ENCODE results near the gene GREB1. TPM values are rescaled to one million over a fixed set of nuclear protein-coding genes. Genes with fewer than 3 reads are reported as not detected.

The GREB1 gene
- total and polyA plus RNA-seq, 2 experiments from 2014 or later: 5.7 to 6.4 TPM

- no peak overlapping the region for H3K27ac ChIP-seq
- no peaks in the 10 kb centered on the region for H3K9me3 ChIP-seq (ENCODE audit: low read depth)
- no peaks in the 10 kb centered on the region for H3K36me3 ChIP-seq (replicated peaks; ENCODE audit: insufficient read depth, low read depth)
- TF ChIP-seq CTCF (IDR thresholded peaks at IDR 0.05; ENCODE audit: poor library complexity) (no peak), EZH2 (IDR thresholded peaks at IDR 0.05; ENCODE audit: borderline replicate concordance) (no peak), EZH2phosphoT487 (IDR thresholded peaks at IDR 0.05; ENCODE audit: low read depth, severe bottlenecking, unreplicated experiment) (no peak)
- peaks cover 5% of the 10 kb centered on the region for H3K4me1 ChIP-seq (ENCODE audit: insufficient read depth)
- DNase-seq (ENCODE audit: low spot score): no peak
- H4K20me1 ChIP-seq (ENCODE audit: insufficient read depth, poor library complexity, severe bottlenecking): no peaks in the 10 kb centered on the region
- no peak overlapping the region for H3K4me2 ChIP-seq
- H3K79me2 ChIP-seq: no peaks in the 10 kb centered on the region
- no peak overlapping the region for H3K4me3 ChIP-seq
- WGBS (ENCODE audit: low lambda C conversion rate, missing lambda C conversion rate): 86% methylated on average over 3 of the region's 3 CpGs
- peaks cover 34% of the 10 kb centered on the region for H3K27me3 ChIP-seq
- no peaks in the 10 kb centered on the region for H3K9me2 ChIP-seq (replicated peaks; ENCODE audit: insufficient read depth)
- H2AFZ ChIP-seq: no peak overlapping the region
These were observed 141.7 kb downstream of the GREB1 start for GRCh38 chr2:11675423-11676112.

- Histone ChIP-seq H3K79me2 (no peaks in the 10 kb centered on the region), H2AFZ (no peak overlapping the region), H3K9me2 (replicated peaks; ENCODE audit: insufficient read depth) (no peaks in the 10 kb centered on the region), H3K9me3 (ENCODE audit: low read depth) (no peaks in the 10 kb centered on the region), H3K4me1 (ENCODE audit: insufficient read depth) (peaks cover 11% of the 10 kb centered on the region), H3K36me3 (replicated peaks; ENCODE audit: insufficient read depth, low read depth) (no peaks in the 10 kb centered on the region), H3K27me3 (peaks cover 31% of the 10 kb centered on the region), H3K4me3 (no peak overlapping the region), H3K27ac (no peak overlapping the region), H4K20me1 (ENCODE audit: insufficient read depth, poor library complexity, severe bottlenecking) (no peaks in the 10 kb centered on the region), H3K4me2 (no peak overlapping the region)
- TF ChIP-seq EZH2phosphoT487 (IDR thresholded peaks at IDR 0.05; ENCODE audit: low read depth, severe bottlenecking, unreplicated experiment) (no peak), EZH2 (IDR thresholded peaks at IDR 0.05; ENCODE audit: borderline replicate concordance) (no peak), CTCF (IDR thresholded peaks at IDR 0.05; ENCODE audit: poor library complexity) (no peak)
- no peak for DNase-seq (ENCODE audit: low spot score)
- WGBS (ENCODE audit: low lambda C conversion rate, missing lambda C conversion rate): 69% methylated on average over 11 of the region's 11 CpGs
These were observed 142.8 kb downstream of the GREB1 start for GRCh38 chr2:11676640-11677039.

DNA sequence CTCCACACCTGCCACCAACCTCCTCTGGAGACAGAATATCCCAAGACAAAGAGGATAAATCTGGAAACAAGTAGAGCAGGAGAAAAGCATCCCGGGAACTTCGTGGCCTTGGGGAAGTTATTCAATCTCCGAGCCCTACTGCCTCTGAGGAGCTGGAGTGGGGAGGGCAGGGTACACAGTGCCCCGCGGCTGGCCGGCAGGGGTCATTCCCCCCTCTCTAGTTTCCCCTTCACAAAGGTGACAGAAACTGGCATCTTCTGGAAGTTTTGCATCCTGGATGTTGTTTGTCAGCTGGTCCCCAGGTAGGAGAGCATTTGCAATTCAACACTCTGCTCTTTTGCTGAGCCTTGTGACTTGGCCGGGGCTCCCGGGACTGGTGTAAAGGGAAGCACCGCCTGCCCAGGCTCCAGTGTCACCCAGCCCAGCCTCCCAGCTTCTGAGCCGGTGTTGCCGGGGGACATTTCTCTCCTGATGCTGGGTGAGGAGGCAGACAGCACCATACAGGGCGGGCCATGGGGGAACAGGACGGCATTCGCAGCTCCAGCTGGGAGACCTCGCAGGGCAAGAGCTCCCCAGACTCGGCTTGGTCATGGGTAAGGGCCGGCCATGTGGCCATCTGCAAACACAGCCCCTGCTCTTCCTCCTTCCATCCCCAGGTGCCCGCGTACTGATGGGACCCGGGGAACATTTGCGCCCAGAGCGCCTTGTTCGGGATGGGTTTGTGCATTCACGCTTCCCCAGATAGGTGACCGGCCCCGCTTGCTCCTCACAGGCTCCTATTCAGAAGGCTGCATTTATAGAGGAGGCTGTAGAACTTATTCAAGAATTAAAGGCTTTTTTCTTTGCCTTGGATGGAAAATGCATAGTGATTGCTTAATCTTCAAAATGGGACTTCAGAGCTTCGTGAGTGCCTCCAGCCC is 143.6 kb downstream of the GREB1 start:
- DNase-seq (ENCODE audit: low spot score): no peak
- no peak overlapping the region for H3K27ac ChIP-seq
- peaks cover 29% of the 10 kb centered on the region for H3K27me3 ChIP-seq
- WGBS (ENCODE audit: low lambda C conversion rate, missing lambda C conversion rate): 57% methylated on average over 25 of the region's 27 CpGs
- H2AFZ ChIP-seq: no peak overlapping the region
- no peak overlapping the region for H3K4me2 ChIP-seq
- H3K9me3 ChIP-seq (ENCODE audit: low read depth): no peaks in the 10 kb centered on the region
- no peaks in the 10 kb centered on the region for H4K20me1 ChIP-seq (ENCODE audit: insufficient read depth, poor library complexity, severe bottlenecking)
- H3K4me1 ChIP-seq (ENCODE audit: insufficient read depth): peaks cover 11% of the 10 kb centered on the region
- no peaks in the 10 kb centered on the region for H3K9me2 ChIP-seq (replicated peaks; ENCODE audit: insufficient read depth)
- no peaks in the 10 kb centered on the region for H3K36me3 ChIP-seq (replicated peaks; ENCODE audit: insufficient read depth, low read depth)
- no peaks in the 10 kb centered on the region for H3K79me2 ChIP-seq
- TF ChIP-seq CTCF (IDR thresholded peaks at IDR 0.05; ENCODE audit: poor library complexity) (no peak), EZH2phosphoT487 (IDR thresholded peaks at IDR 0.05; ENCODE audit: low read depth, severe bottlenecking, unreplicated experiment) (no peak), EZH2 (IDR thresholded peaks at IDR 0.05; ENCODE audit: borderline replicate concordance) (no peak)
- H3K4me3 ChIP-seq: no peak overlapping the region

Data from hepatocyte (in vitro differentiated cells).